Kidney (tissue), 14 donors: ENCODE results near the gene VAV2. TPM values are rescaled to one million over a fixed set of nuclear protein-coding genes. Genes with fewer than 3 reads are reported as not detected.

Experiments
- DNase-seq, 5 donors: peaks; one replicate each; pipeline ENCODE4 v3.0.0-alpha.2; 2013 to 2020
- FAIRE-seq: peaks from 2 replicates; lab custom pipeline; 2012; peaks lifted over from hg19 to GRCh38; lab: Jason Lieb, UNC
- H3K27ac ChIP-seq, 2 donors: one replicate each; pipeline ENCODE4 v1.7.0; 2013; ENCODE audit warnings: low read depth in 2 of 2, low read length in 2 of 2, inconsistent platforms in 1 of 2
- H3K27me3 ChIP-seq: one replicate; pipeline ENCODE4 v1.7.1; 2013; ENCODE audit warnings: low read length, inconsistent platforms; ENCODE audit not compliant: control insufficient read depth, insufficient read depth
- H3K36me3 ChIP-seq, 3 donors: one replicate each; pipeline versions ENCODE4 v1.7.0 to v1.7.1; 2013; ENCODE audit warnings: low read length in 3 of 3, control low read depth in 1 of 3, inconsistent platforms in 1 of 3; ENCODE audit not compliant: insufficient read depth in 3 of 3, control insufficient read depth in 2 of 3
- H3K4me1 ChIP-seq, 3 donors: one replicate each; pipeline versions ENCODE4 v1.7.0 to v1.7.1; 2013; ENCODE audit warnings: low read length in 3 of 3, inconsistent platforms in 1 of 3, low read depth in 1 of 3; ENCODE audit not compliant: control insufficient read depth in 2 of 3, insufficient read depth in 2 of 3
- H3K4me3 ChIP-seq, 3 donors: one replicate each; pipeline versions ENCODE4 v1.7.0 to v1.8.1; 2013; ENCODE audit warnings: low read length in 3 of 3, control low read depth in 1 of 3, inconsistent platforms in 1 of 3
- H3K9ac ChIP-seq, 3 donors: one replicate each; pipeline versions ENCODE4 v1.7.0 to v1.7.1; 2013; ENCODE audit warnings: low read length in 3 of 3, control low read depth in 1 of 3, inconsistent platforms in 1 of 3
- H3K9me3 ChIP-seq, 3 donors: one replicate each; pipeline versions ENCODE4 v1.7.0 to v1.7.1; 2013; ENCODE audit warnings: low read length in 3 of 3, control low read depth in 1 of 3, inconsistent platforms in 1 of 3; ENCODE audit not compliant: control insufficient read depth in 2 of 3, insufficient read depth in 1 of 3
- intact Hi-C: fragments of 100-400 bp; cut with DNase I; formaldehyde crosslinking; loops from one replicate; pipeline ENCODE4 v1.11.1; 2022
- polyA plus RNA-seq: library from polyadenylated mRNA; stranded (reverse); fragments of 350-450 nt; fragmentation: Illumina TruSeq; extraction: RNeasy Lipid Tissue Mini Kit (QIAGEN cat#74804); gene quantifications from one replicate; pipeline ENCODE4 v1.2.3, GENCODE V29; 2014; ENCODE audit warnings: low read depth, low replicate concordance; ENCODE audit not compliant: insufficient read depth
- total RNA-seq: library from RNA; stranded (reverse); fragmentation: NEBNext Ultra II Directional; extraction: Animal tissue kit (Norgen Biotek cat#: 25700); gene quantifications from one replicate; pipeline ENCODE4 v1.2.1, GENCODE V29; 2021
- TF ChIP-seq, protein P1 (sequence below): IDR thresholded peaks from 3 replicates; pipeline ENCODE4 v1.5.1; 2012; ENCODE audit warnings: mild to moderate bottlenecking, moderate library complexity, borderline replicate concordance; ENCODE audit not compliant: insufficient read depth; ENCODE audit errors: extremely low read depth
- donor health status: control.
- donor health status: control.
- donor health status: control.
- donor health status: control.
- donor health status: control.
- donor health status: DM: yes; HTN: yes; CAD: no.
- donor health status: Normal renal cell carcinoma (clear cell type).

VAV2 gene
- total and polyA plus RNA-seq, 2 donors from 2014 or later = 22.3 to 47.1 TPM

DNA sequence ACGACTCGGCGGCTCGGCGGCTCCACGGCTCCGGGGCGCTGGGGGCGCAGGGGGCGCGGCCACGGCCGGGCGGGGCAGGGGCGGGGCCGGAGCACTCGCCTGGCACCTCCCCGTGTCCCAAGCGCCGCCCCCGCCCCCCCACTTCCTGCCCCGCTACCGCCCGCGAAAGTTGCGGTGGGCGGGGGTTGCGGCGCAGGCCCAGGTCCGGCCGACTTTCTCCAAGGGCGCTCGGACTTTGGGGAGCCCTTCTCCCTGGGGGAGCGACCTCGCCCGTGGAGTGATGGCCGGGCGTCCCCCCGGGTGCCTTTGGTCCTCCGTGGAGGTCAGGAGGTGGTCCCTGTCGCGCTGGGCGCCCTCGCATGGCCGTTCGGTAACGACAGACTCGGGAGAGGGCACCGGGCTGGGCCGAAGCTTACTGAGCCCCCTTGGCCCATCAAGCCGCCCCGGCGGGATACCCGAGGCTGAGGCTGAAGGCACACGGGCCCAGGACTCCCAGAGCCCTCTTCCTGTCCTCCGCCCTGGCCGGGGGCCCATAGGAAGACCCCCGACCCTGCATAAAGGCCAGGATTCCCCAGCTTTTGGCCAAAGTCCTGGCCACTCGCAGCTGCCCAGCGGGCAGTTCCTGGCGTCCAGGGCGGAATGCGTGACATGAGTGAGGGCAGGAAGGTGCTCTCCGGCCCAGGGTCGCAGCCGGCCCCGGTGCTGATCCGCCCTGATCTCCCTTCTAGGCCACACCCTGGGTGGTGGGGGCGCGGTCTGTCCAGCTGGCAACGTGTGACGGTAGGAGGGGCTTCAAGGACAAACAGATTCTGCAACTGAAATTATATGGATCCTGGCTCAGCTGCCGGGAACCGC is 883 bp upstream of the VAV2 start:
- Histone ChIP-seq H3K9me3 (no peaks in the 10 kb centered on the region), H3K36me3 (no peaks in the 10 kb centered on the region), H3K9ac (peak overlapping the region in 2 of 3 donors; percentile 69 to 90), H3K4me3 (peak overlapping the region; percentile 41 to 87 (median 53)), H3K4me1 (peaks cover 0 to 27% (median 13%) of the 10 kb centered on the region in 3 donors), H3K27ac (peak overlapping the region; percentile 95 to 96), H3K27me3 (no peaks in the 10 kb centered on the region)
- FAIRE-seq = no peak
- intact Hi-C loops = no loop called here
- TF ChIP-seq, protein P1, sequence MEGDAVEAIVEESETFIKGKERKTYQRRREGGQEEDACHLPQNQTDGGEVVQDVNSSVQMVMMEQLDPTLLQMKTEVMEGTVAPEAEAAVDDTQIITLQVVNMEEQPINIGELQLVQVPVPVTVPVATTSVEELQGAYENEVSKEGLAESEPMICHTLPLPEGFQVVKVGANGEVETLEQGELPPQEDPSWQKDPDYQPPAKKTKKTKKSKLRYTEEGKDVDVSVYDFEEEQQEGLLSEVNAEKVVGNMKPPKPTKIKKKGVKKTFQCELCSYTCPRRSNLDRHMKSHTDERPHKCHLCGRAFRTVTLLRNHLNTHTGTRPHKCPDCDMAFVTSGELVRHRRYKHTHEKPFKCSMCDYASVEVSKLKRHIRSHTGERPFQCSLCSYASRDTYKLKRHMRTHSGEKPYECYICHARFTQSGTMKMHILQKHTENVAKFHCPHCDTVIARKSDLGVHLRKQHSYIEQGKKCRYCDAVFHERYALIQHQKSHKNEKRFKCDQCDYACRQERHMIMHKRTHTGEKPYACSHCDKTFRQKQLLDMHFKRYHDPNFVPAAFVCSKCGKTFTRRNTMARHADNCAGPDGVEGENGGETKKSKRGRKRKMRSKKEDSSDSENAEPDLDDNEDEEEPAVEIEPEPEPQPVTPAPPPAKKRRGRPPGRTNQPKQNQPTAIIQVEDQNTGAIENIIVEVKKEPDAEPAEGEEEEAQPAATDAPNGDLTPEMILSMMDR = peak; percentile 32
- DNase-seq = peak; percentile 77 to 96 (median 86)

DNA sequence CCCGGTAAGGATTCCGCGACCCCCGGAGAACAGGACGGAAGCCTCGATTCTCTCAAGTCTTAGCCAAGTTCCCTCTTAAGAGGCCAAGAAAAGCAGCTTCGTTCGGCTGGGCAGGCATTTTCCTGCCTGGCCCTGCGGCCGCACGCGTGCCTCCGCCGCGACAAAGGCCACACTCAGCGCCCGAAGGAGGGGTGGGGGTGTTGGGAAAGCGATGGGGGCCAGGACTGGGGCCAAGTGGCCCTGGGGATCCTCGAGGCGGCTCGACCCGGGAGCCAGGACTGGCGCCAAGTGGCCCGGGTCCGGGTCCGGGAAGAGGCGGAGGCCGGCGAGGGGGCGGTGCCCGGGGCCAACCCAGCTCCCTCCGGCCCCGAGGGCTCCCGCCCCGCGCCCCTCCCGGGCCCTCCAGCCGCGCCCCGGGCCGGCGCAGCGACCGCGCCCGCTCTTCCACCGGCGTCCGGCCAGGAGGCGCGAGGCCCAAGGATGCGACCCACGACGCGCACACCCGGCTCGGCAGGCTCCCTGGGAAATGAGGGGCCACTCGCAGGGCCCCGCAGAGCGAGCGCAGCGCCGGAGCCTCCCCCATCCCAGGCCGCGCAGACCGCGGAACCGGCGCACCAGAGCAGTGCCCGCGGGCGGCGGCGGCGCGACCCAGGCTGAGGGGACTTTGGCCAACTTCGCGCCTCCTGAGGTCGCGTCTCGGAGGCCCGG is 756 bp downstream of the VAV2 start:
- Histone ChIP-seq H3K4me1 (peaks cover 0 to 27% (median 13%) of the 10 kb centered on the region in 3 donors), H3K27ac (peak overlapping the region; percentile 88 to 92), H3K9me3 (no peaks in the 10 kb centered on the region), H3K4me3 (peak overlapping the region; percentile 57 to 71 (median 61)), H3K9ac (peak overlapping the region in 2 of 3 donors; percentile 55 to 59), H3K27me3 (no peaks in the 10 kb centered on the region), H3K36me3 (no peaks in the 10 kb centered on the region)
- DNase-seq = peak in 2 of 5 donors; percentile 70 to 86
- TF ChIP-seq, protein P1 = no peak
- no peak for FAIRE-seq
- intact Hi-C loops = no loop called here

DNA sequence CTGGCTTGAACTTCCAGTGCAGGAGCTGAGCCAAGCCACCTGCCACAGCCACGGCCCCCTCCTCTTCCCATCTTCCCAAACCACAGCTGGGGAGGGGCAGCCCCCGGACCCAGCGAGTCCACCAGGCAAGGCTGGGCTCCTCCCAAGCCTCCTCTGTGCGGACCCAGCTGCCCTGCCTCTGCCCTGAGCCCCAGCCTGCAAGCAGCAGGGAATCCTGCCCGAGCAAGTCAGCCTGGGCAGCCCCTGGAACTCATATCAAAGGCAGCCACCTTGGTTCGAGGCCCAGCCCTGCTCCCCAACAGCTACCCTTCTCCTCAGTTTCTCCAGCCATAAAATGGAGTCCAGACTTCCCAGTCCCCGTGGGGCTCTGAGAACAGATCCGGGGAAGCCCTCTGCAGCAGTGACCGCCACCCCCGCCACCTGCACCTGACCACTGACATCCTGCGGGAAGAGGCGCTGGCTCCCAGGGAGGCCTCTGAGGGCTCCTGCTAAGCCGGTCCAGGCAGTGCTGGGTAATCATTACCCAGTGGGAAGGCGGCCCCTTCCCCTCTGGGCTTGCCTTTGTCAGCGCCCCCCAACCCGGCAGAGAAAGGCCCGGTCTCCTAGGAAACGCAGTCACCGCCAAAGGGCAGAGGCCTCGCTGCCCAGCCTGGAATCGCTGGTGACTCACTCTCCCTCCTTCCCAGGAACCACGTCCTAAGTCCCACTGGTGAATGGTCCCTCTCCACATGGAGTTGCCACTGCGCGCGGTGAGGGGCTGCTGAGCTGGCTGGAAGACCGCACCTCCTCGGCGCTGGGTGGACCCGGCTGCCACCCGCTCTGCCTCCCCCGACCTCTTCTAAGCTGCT is 1.5 kb downstream of the VAV2 start:
- peak overlapping the region in 2 of 3 donors; percentile 55 to 59 for H3K9ac ChIP-seq
- no peaks in the 10 kb centered on the region for H3K9me3 ChIP-seq
- TF ChIP-seq, protein P1 = no peak
- peak; percentile 89 to 95 (median 91) for DNase-seq
- FAIRE-seq = no peak
- H3K4me1 ChIP-seq = peaks cover 0 to 28% (median 13%) of the 10 kb centered on the region in 3 donors
- no peaks in the 10 kb centered on the region for H3K27me3 ChIP-seq
- H3K27ac ChIP-seq = peak overlapping the region; percentile 88 to 92
- H3K36me3 ChIP-seq = no peaks in the 10 kb centered on the region
- H3K4me3 ChIP-seq = peak overlapping the region; percentile 57 to 71 (median 61)
- intact Hi-C loops = no loop called here
